Measurements from ENCODE around the gene EML4. TPM values are rescaled to one million over a fixed set of nuclear protein-coding genes. Genes with fewer than 3 reads are reported as not detected.

The EML4 gene
- polyA plus RNA-seq, 1 of the 3 experiments (the other 2 are of a cell fraction): 35.0 TPM

DNA sequence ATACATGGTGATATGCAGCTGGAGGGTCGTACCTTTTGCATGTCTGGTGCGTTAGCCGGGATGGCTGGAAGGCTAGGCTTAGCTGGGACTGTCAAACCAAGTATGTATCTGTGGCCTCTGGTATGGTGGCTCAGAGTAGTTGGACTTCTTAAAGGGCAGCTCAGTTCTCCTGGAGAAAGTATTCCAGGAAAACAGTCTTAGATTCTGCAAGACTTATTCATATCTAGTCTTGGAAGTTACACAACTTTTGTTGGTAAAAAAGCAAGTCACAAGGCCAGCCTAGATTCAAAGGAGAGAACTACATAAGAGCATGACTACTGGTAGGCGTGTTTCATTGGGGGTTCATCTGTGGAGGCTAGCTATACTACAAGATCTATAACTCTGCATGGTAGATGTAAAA is 45.5 kb downstream of the EML4 start:
- peaks cover 60% of the 10 kb centered on the region for H3K79me2 ChIP-seq (ENCODE audit: insufficient read depth)
- H3K4me3 ChIP-seq (ENCODE audit: low read depth in 2 of 2, low read length in 1 of 2): no peak overlapping the region
- TF ChIP-seq POLR2AphosphoS5 (IDR thresholded peaks at IDR 0.05; ENCODE audit: low read depth, low read length): no peak
- TF ChIP-seq, protein P1, sequence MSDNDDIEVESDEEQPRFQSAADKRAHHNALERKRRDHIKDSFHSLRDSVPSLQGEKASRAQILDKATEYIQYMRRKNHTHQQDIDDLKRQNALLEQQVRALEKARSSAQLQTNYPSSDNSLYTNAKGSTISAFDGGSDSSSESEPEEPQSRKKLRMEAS (IDR thresholded peaks at IDR 0.05; ENCODE audit: low read depth): no peak
- no peak for TF ChIP-seq RCOR1 (IDR thresholded peaks at IDR 0.05; ENCODE audit: low read length)
- TF ChIP-seq ZBTB33 (IDR thresholded peaks at IDR 0.05; ENCODE audit: borderline replicate concordance, low read depth): no peak
- TF ChIP-seq RXRA (IDR thresholded peaks at IDR 0.05; ENCODE audit: borderline replicate concordance, low read depth): no peak
- TF ChIP-seq TEAD4 (IDR thresholded peaks at IDR 0.05; ENCODE audit: borderline replicate concordance, insufficient read depth): no peak
- no peak overlapping the region for H2AFZ ChIP-seq (ENCODE audit: low read depth)
- CTCF ChIA-PET: interaction anchor here (0.6 to 2.3 kb wide), 8 partner anchors 11 to 345 kb away, joined by 3 to 5 read pairs (median 4); no protein-coding TSS in a partner anchor
- POLR2A ChIA-PET: no interaction called here
- H3K4me1 ChIP-seq (ENCODE audit: control insufficient read depth in 1 of 2, insufficient read depth in 2 of 2, low read depth in 1 of 2, low read length in 1 of 2): no peaks in the 10 kb centered on the region; a peak in 1 of 4 replicates
- WGBS (ENCODE audit: low lambda C conversion rate): 92% methylated on average over 4 of the region's 4 CpGs
- H3K27ac ChIP-seq (ENCODE audit: low read depth in 2 of 2, low read length in 1 of 2): no peak overlapping the region
- H3K36me3 ChIP-seq (replicated peaks in 1 of 2; ENCODE audit: control insufficient read depth in 1 of 2, insufficient read depth in 2 of 2, low read length in 1 of 2): peaks cover 0 to 3% of the 10 kb centered on the region in 2 experiments
- H3K9me2 ChIP-seq: no peaks in the 10 kb centered on the region
- no peaks in the 10 kb centered on the region for H3K27me3 ChIP-seq (ENCODE audit: insufficient read depth)
- no peaks in the 10 kb centered on the region; the same call in 1 of the 2 replicates for H4K20me1 ChIP-seq (ENCODE audit: insufficient read depth)
- no peaks in the 10 kb centered on the region for H3F3A ChIP-seq (replicated peaks; ENCODE audit: insufficient read depth)
- no peaks in the 10 kb centered on the region for H3K9me3 ChIP-seq
- DNase-seq: no peak
- no peak overlapping the region for H3K4me2 ChIP-seq
- H3K9ac ChIP-seq: no peak overlapping the region

GRCh38 chr2:42216694-42217093 is 47.5 kb downstream of the EML4 start:
- H3K4me1 ChIP-seq (ENCODE audit: control insufficient read depth in 1 of 2, insufficient read depth in 2 of 2, low read depth in 1 of 2, low read length in 1 of 2): no peaks in the 10 kb centered on the region; a peak in 1 of 4 replicates
- H3K36me3 ChIP-seq (replicated peaks in 1 of 2; ENCODE audit: control insufficient read depth in 1 of 2, insufficient read depth in 2 of 2, low read length in 1 of 2): peaks cover 0 to 3% of the 10 kb centered on the region in 2 experiments
- H3K9me2 ChIP-seq: no peaks in the 10 kb centered on the region
- no peaks in the 10 kb centered on the region for H3K27me3 ChIP-seq (ENCODE audit: insufficient read depth)
- no peak overlapping the region for H3K9ac ChIP-seq
- peaks cover 63% of the 10 kb centered on the region for H3K79me2 ChIP-seq (ENCODE audit: insufficient read depth)
- peaks cover 3% of the 10 kb centered on the region; the same call in 1 of the 2 replicates for H4K20me1 ChIP-seq (ENCODE audit: insufficient read depth)
- H3F3A ChIP-seq (replicated peaks; ENCODE audit: insufficient read depth): no peaks in the 10 kb centered on the region
- H3K4me3 ChIP-seq (ENCODE audit: low read depth in 2 of 2, low read length in 1 of 2): no peak overlapping the region
- no peak overlapping the region for H2AFZ ChIP-seq (ENCODE audit: low read depth)
- no peaks in the 10 kb centered on the region for H3K9me3 ChIP-seq
- no peak overlapping the region for H3K4me2 ChIP-seq
- TF ChIP-seq FOXM1 (IDR thresholded peaks at IDR 0.05; ENCODE audit: low read depth) (no peak), GABPA (IDR thresholded peaks at IDR 0.05; ENCODE audit: low read depth) (no peak), RAD21 (IDR thresholded peaks at IDR 0.05; ENCODE audit: low read length) (no peak)
- no peak for DNase-seq
- H3K27ac ChIP-seq (ENCODE audit: low read depth in 2 of 2, low read length in 1 of 2): no peak overlapping the region
- ChIA-PET CTCF (interaction anchor here (1.2 kb wide), 1 partner anchor 53 kb away, joined by 3 read pairs; no protein-coding TSS in a partner anchor), POLR2A (no interaction called here)

DNA sequence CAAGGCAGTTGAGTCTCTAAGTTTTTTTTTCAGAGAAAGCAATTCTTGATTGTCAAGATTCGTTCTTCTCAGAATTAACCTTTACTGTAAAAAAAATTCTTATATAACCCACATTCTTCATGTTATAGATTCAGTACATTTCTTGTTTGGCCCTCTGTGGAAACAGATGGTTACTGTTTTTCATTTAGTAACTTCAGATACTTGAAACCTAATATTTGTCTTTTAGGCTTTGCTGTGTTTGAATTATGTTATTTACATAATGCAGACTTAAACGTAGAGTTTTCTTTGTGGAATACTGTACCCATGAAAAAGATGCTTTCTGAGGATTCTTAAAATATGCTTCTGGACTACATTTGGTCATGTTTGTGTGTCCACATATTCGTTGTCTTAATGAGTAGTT is 48.2 kb downstream of the EML4 start:
- no peaks in the 10 kb centered on the region for H3K9me3 ChIP-seq
- H3F3A ChIP-seq (replicated peaks; ENCODE audit: insufficient read depth): no peaks in the 10 kb centered on the region
- no peak overlapping the region for H2AFZ ChIP-seq (ENCODE audit: low read depth)
- H3K9me2 ChIP-seq: no peaks in the 10 kb centered on the region
- H3K27me3 ChIP-seq (ENCODE audit: insufficient read depth): no peaks in the 10 kb centered on the region
- peaks cover 0 to 1% of the 10 kb centered on the region in 2 experiments; a peak in 2 of 4 replicates for H3K4me1 ChIP-seq (ENCODE audit: control insufficient read depth in 1 of 2, insufficient read depth in 2 of 2, low read depth in 1 of 2, low read length in 1 of 2)
- H3K27ac ChIP-seq (ENCODE audit: low read depth in 2 of 2, low read length in 1 of 2): no peak overlapping the region
- CTCF ChIA-PET: interaction anchor here (1.2 kb wide), 1 partner anchor 11 kb away, joined by 3 read pairs; no protein-coding TSS in a partner anchor
- no peak for DNase-seq
- H3K4me3 ChIP-seq (ENCODE audit: low read depth in 2 of 2, low read length in 1 of 2): no peak overlapping the region
- POLR2A ChIA-PET: no interaction called here
- no peak overlapping the region for H3K4me2 ChIP-seq
- peaks cover 0 to 3% of the 10 kb centered on the region in 2 experiments for H3K36me3 ChIP-seq (replicated peaks in 1 of 2; ENCODE audit: control insufficient read depth in 1 of 2, insufficient read depth in 2 of 2, low read length in 1 of 2)
- H3K9ac ChIP-seq: no peak overlapping the region
- 82% methylated on average over 3 of the region's 3 CpGs for WGBS (ENCODE audit: low lambda C conversion rate)
- H3K79me2 ChIP-seq (ENCODE audit: insufficient read depth): peaks cover 64% of the 10 kb centered on the region
- H4K20me1 ChIP-seq (ENCODE audit: insufficient read depth): peaks cover 3% of the 10 kb centered on the region; the same call in 1 of the 2 replicates
- no peak for TF ChIP-seq SMC3 (IDR thresholded peaks at IDR 0.05; ENCODE audit: low read depth, low read length)
- TF ChIP-seq GATA2 (CRISPR knock-in tag; IDR thresholded peaks at IDR 0.05): no peak
- TF ChIP-seq, protein P2, sequence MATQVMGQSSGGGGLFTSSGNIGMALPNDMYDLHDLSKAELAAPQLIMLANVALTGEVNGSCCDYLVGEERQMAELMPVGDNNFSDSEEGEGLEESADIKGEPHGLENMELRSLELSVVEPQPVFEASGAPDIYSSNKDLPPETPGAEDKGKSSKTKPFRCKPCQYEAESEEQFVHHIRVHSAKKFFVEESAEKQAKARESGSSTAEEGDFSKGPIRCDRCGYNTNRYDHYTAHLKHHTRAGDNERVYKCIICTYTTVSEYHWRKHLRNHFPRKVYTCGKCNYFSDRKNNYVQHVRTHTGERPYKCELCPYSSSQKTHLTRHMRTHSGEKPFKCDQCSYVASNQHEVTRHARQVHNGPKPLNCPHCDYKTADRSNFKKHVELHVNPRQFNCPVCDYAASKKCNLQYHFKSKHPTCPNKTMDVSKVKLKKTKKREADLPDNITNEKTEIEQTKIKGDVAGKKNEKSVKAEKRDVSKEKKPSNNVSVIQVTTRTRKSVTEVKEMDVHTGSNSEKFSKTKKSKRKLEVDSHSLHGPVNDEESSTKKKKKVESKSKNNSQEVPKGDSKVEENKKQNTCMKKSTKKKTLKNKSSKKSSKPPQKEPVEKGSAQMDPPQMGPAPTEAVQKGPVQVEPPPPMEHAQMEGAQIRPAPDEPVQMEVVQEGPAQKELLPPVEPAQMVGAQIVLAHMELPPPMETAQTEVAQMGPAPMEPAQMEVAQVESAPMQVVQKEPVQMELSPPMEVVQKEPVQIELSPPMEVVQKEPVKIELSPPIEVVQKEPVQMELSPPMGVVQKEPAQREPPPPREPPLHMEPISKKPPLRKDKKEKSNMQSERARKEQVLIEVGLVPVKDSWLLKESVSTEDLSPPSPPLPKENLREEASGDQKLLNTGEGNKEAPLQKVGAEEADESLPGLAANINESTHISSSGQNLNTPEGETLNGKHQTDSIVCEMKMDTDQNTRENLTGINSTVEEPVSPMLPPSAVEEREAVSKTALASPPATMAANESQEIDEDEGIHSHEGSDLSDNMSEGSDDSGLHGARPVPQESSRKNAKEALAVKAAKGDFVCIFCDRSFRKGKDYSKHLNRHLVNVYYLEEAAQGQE (IDR thresholded peaks at IDR 0.05; ENCODE audit: low read depth, low read length): no peak
- no peak for TF ChIP-seq RXRA (IDR thresholded peaks at IDR 0.05; ENCODE audit: borderline replicate concordance, low read depth)
- no peak for TF ChIP-seq GABPA (IDR thresholded peaks at IDR 0.05; ENCODE audit: low read depth)
- no peak for TF ChIP-seq MXI1 (IDR thresholded peaks at IDR 0.05; ENCODE audit: low read depth, low read length)
- TF ChIP-seq ZBTB33 (IDR thresholded peaks at IDR 0.05; ENCODE audit: borderline replicate concordance, low read depth): no peak

Measured in SK-N-SH (cell line).